ENCODE results near the gene ACSM6.
"Not testable (repeated sequence)": the region's sequence is repeated elsewhere in the genome, so short reads cannot be mapped to it uniquely, and the experiment has no call there.

The ACSM6 gene

DNA sequence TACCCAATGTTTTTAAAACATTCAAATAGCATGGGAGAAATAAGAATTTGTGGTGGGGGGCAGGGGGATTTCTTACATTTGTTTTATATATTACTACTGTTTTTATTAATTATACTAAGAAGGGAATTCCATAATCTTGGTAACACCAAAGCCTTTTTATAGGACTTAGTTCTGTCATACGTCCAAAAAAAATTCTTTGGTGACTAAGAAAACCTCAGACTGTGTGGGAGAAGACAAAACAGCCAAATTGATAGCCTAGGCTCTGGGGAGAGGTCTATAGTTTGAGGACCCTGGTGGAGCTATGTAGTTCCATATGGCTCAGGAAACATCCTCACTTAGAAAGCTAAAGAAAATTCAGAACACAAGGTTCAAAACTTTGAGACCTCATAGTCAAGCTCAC is 23.4 kb downstream of the ACSM6 start:
- DNase-seq, result no peak

DNA sequence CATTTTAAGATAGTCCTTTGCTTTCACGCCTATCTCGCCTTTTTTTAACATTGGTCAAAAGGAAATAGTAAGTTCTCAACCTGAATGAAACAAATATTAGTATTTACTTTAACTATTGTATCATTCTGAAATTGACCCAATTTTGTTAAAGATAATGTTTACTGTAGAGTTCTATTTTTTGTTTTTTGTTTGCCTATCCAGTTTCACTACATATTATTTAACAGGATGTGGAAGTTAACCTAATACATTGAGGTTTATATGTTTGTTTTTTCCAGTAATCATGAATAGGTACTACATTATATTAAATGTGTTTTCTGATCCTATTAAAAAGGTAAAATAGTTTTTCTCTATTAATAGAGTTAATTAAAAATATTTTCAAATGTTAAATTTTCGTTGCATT is 26.5 kb downstream of the ACSM6 start:
- no peak for DNase-seq

DNA sequence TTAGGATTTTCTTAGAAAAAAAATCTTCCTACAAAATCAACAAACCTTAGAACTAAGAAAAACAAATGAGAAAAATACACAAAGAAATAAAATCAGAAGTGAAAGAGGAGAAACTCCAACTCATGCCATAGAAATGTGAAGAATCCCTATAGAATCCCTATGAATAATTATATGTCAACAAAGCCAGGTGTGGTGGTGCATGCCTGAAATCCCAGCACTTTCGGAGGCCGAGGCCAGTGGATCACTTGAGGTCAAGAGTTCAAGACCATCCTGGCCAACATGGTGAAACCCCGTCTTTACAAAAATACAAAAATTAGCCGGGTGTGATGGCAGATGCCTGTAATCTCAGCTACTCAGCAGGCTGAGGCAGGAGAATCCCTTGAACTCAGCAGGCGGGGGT is 27.1 kb downstream of the ACSM6 start:
- no peak for DNase-seq

DNA sequence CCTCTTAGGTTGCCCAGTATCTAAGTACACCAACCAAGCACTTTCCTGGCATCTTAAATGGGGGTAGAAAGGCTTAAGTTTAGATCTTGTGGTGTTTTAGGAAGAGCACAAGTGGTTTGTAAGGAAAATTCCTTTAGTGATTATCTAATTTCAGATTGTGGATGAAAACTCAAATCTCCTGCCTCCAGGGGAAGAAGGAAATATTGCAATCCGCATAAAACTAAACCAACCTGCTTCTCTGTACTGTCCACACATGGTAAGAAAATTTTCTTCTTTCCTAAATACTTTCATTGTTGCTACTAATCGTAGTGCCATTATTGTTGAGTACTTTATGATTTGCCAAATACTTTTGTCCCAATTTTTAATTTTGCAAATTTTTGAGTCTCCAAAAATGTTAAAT is 31.1 kb downstream of the ACSM6 start:
- DNase-seq, result no peak

DNA sequence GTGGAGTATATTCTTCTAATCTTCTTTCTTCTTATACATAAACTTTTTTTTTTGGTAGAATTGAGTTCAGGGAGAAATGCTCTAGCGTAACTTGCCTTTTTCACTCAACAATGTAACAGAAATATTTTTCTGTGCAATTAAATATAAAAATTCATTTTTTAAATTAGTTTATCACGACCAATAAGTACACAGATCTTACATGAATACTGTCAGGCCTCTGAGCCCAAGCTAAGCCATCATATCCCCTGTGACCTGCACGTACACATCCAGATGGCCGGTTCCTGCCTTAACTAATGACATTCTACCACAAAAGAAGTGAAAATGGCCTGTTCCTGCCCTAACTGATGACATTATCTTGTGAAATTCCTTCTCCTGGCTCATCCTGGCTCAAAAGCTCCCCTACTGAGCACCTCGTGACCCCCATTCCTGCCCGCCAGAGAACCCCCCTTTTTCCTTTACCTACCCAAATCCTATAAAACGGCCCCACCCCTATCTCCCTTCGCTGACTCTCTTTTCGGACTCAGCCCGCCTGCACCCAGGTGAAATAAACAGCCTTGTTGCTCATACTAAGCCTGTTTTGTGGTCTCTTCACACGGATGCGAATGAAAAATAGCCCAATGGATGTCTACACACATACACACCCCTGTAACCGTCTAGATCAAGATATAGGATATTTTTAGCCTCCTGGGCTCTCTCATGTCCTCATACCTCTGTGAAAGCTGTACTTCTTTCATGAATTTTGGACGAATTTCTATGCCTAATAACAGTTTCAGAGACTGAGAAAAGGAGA is 35.1 kb downstream of the ACSM6 start:
- not testable (repeated sequence) for DNase-seq

DNA sequence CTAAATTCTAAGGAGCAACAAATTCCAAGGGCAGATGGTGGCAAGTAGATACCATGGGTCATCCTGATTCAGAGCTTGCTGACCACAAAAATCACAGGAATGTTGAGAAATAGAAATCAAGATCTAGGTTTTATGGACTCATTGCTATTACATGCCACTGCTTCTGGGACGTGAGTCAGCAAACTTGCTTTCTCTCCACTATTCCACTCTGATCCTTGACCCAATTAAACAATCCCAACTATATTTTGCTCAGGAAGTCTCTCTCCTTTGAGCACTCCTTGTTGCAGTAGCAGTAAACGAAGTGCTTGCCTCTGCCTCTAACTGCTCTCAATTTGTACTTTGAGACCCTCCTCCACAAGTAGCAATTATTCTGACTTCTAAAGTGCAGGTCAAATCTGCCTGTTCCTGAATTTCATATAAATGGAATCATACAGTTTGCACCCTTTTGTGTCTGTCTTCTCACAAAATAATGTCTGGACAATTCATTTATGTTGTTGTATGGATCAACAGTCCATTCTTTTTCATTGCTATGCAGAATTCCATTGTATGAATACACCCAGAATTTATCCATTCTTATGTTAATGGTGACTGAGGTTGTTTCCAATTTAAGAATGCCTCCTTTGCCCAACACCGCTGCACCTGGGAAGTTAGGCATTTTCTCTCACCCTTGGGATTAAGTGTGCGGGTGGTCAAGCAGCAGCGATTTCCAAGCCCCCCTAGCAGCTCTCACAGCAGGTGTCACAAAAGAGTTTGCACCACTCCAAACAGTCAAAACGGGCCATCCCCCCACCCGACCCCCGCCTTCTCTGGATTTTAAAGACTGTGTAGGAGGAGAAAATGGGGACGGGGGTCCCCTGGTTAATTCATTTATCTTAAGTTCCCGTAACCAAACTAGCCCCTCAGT is 35.9 kb downstream of the ACSM6 start:
- no peak for DNase-seq

DNA sequence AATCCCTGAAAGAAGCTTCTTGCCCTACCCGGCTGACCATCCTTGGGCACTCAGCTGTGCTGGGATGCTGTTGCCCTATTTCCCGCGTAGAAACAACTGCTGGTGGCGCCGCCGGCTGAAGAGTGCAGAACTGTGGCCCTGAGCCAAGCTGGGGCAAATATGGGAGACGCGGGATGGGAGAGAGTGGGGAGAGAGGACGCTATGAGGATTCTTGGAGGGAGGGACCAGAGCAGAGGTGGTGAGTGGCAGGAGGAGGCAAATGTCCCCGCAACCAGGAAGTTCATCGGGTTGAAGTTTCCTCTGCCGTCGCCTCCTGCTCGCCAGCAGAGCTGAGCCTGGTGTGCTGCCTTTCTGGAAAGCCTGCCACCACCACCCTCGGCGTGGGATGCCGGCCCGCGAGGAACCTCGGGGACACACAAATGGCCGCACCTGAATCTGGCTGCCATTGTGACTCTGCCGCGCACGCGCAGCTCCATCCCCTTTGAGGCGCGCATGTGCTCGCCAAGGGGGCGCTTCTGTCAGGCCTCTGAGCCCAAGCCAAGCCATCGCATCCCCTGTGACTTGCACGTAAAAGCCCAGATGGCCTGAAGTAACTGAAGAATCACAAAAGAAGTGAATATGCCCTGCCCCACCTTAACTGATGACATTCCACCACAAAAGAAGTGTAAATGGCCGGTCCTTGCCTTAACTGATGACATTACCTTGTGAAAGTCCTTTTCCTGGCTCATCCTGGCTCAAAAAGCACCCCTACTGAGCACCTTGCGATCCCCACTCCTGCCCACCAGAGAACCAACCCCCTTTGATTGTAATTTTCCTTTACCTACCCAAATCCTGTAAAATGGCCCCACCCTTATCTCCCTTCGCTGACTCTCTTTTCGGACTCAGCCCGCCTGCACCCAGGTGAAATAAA is 36.9 kb downstream of the ACSM6 start:
- peak; percentile 43 for DNase-seq

DNA sequence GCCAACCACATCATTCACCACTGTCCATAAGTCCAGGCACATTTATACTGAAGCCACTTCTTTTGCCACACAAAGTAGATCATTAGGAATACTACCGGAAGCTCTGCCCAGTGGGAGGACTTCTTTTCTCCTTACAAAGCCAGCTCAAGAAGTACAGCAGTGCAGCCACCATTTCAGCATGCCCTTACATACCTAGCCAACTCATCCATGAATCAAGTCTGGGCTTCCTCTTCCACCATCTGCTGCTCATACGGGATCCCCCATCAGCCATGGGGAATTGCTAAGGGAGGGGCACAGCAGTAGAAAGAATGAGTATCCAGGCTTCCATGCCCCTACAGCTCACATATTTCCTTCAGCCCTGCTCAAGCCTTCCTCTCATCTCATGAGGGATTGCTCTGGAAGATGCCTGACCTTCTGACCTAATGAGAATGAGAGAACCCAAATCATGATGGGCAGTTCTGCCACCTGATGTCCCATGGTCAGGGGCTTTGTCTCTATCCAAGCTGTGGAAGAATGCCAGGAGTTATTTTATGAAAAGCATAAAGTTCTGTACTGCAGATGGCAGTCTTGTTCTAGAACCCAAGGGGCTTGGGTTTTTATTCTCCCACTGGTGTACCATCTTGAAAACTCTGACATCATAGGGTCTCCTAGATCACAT is 39.5 kb downstream of the ACSM6 start:
- DNase-seq, result no peak

DNA sequence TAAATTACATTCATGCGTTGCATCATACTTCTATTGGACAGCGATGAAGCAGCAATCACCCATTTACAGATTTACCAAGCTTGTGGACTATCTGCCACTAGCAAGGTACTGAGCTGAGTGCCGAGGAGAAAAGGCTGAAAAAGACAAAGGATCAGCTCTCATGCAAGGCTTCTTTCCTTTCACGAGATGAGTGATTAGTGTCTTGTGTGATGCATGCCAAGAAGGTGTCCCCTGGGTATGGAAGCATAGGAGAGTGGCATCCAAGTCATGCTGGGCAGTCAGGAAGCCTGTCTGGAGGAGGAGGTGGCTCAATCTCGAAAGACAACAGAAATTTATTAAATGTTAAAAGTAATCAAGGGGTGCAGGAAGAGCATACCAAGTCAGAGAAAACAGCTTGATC is 40.9 kb downstream of the ACSM6 start:
- no peak for DNase-seq

DNA sequence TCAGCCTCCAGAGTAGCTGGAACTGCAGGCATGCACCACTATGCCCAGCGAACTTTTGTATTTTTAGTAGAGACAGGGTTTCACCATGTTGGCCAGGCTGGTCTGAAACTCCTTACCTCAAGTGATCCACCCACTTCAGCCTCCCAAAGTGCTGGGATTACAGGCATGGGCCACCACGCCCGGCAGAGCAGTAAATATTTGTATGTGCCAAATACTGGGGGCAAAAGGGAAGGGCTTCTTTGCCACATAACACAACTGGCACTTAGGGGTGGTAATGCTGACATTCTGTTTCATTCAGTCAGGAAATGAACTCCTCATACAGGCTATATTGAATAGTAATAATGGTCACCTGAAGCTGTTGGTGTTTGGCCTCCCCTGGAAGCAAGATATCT is 41.6 kb downstream of the ACSM6 start:
- DNase-seq, result no peak

DNA sequence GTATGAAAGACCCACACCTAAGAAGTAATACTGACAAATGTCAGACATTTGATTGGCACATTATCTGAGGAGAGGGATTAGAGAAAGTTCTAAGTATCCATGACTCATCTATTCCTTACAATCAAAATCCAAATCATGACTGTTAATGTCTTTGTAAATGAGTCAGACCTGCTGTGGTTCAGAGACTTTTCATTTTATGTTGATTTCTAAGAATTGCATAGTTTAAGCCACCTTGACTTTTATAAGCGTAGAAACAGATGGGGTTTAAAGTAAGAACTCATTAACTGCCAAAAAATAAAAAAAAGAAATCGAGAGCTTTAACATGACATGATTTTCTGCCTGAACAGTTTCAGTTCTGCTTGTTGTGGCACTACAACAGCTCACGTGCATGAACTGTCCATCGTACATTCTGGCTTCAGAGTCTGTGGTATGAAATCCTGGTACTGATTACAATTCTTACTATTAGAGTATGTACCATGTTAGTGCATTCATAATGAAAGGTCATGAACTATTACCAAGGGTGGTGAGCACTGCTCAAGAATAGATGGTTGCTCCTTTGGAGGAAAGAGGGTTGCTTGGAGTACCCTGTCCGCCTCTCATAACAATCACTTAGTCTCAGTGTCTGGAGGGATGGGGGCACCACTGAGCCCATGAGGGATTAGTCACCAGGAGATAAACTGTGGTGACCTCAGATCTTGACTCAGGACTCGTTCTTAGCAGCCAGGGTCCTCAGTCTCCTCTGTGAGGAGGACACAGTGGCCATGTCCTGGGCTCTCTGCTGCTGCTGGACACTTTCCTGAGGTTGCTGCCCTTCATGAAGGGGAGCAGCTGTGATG is 42.2 kb downstream of the ACSM6 start:
- no peak for DNase-seq

GRCh38 chr10:95237376-95238170 is 43.5 kb downstream of the ACSM6 start:
- DNase-seq, result no peak

DNA sequence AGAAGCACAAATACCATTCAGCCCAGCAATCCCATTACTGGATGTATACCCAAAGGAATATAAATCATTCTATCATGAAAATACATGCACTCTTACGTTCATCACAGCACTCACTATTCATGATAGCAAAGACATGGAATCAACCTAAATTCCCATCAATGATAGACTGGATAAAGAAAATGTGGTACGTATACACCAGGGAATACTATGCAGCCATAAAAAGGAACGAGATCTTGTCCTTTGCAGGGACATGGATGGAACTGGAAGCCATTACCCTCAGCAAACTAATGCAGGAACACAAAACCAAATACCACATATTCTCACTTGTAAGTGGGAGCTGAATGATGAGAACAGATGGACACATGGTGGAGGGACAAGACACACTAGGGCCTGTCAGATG is 46.1 kb downstream of the ACSM6 start:
- DNase-seq, result not testable (repeated sequence)

GRCh38 chr10:95240811-95241210 is 46.8 kb downstream of the ACSM6 start:
- no peak for DNase-seq

- no peak for DNase-seq
Observed at GRCh38 chr10:95241533-95241932, 47.5 kb downstream of the ACSM6 start.

DNA sequence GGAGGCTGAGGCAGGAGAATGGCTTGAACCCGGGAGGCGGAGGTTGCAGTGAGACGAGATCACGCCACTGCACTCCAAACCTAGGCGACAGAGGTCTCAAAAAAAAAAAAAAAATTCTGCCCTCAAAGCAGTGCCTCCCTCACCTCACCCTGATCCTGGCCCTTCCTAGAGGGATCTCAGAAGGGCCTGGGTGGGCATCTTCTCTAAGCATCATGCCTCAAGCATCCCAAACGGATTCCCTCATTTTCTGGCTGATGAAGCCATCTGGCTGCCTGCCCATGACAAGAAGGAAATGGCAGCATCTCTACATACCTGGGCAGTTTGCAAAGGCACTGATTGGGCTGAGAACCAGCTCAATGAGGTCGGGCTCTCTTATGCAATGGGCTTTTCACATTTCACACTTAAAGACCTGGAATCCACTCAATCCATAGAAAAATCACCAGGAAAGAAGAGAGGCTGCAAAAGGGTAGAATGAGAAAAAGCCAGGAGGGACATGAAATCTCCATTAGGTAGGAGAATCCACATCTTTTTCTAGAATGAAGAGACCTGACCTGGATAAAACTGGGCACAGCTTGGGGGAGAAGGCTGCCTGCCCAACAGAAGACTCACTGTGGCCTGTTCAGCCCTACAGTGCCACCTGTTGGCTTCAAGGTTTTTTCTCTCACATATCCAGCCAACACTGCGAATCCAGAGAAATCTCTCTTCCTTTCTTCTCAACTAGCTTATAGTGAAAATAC is 48.7 kb downstream of the ACSM6 start:
- no peak for DNase-seq

DNA sequence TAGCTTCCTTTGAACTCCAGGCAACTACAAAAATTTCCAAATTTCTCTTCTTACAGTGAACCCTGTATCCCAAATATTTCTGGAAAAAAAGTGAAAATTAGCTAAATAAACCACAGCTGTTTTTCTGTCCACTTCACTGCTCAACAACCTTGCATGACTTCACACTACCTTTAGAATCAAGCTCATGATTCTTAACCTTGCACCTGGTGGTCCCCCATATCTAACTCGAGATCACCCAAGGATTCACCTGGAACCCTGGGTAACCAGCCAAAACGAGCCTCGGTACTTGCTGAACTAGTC is 49.2 kb downstream of the ACSM6 start:
- DNase-seq, result no peak

DNA sequence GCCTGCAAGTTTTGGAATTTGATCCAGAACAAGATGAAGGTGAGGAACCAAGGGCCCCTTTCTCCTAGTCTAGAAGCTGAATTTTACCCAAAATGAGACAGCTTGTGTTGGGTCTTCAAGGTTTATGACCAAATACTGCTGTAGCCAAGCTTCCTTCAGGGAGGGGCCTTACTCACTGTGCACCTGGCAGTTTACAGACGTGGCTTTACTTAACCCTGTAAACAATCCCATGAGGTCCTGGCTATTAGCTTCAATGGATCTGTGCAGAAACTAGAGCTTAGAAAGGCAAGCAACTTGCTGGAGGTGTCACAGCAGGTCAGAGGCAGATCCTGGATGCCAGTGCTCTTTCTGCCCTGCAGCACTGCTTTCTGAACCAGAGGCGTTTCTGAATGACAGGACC is 50.1 kb downstream of the ACSM6 start:
- no peak for DNase-seq

DNA sequence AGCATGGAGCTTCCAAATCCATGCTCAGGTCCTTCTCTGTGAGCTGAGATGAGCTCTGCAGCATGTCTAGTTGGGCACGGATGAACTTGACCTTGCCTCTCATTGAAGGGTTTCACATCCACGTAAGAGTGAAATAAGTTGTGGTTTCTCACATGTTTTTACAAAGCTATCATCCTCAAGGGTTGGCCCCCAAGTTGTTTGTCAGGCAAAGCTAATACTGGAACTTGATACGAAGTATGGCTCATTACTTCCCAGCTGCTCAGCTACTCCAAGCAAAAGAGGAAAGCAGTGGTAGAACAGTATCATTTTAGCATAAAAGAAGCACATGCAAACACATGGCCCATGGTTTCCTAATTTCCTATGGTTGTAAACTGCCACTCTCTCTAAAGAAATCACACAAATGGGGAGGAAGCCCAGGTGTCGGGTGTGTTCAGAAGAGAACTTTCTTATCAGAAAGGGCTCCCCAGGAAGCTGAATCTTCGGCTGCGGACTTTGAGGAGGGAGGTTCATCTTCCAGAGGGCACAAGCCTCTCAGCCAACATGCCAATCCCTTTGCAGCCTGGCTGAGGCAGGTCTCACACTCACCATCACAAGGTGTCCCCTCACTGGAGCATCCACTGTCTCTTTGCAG is 51.5 kb downstream of the ACSM6 start:
- DNase-seq, result no peak

GRCh38 chr10:95246582-95247051 is 52.6 kb downstream of the ACSM6 start:
- DNase-seq, result peak; percentile 67
